GM12801 (cell line): Measurements from ENCODE around the gene STEAP1.

ENCODE experiments used
- CTCF ChIP-seq: IDR thresholded peaks from one replicate; pipeline ENCODE4 v1.5.1; 2011; ENCODE audit warnings: control low read depth; ENCODE audit not compliant: insufficient read length; ENCODE audit errors: extremely low read depth

The STEAP1 gene

GRCh38 chr7:90178679-90179278 is 24.5 kb downstream of the STEAP1 start:
- no peak for TF ChIP-seq CTCF

GRCh38 chr7:90180011-90180585 is 25.8 kb downstream of the STEAP1 start:
- TF ChIP-seq CTCF: no peak

- TF ChIP-seq CTCF: no peak
These were observed 26.4 kb downstream of the STEAP1 start for GRCh38 chr7:90180649-90181048.

GRCh38 chr7:90181485-90181884 is 27.2 kb downstream of the STEAP1 start:
- TF ChIP-seq CTCF: no peak

DNA sequence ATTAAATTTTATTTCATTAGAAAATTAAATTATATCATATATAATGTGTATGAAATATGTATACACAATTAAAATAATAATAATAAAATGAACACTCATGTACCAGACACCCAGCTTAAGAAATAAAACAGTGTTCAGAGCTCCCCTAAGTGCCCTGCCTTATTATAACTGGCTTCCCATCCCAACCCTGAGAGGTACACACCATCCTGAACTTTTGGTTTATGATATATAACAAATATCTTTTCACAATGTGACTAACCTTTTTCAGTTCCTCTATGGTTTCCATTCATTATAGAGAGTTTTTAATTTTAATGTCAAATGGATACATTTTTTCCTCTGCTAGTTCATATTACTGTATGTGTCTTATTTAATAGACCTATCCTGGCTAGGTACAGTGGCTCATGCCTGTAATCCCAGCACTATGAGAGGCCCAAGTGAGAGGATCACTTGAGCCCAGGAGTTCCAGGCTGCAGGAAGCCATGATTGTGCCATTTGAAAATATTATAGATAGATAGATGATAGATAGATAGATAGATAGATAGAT is 33.3 kb downstream of the STEAP1 start:
- no peak for TF ChIP-seq CTCF

DNA sequence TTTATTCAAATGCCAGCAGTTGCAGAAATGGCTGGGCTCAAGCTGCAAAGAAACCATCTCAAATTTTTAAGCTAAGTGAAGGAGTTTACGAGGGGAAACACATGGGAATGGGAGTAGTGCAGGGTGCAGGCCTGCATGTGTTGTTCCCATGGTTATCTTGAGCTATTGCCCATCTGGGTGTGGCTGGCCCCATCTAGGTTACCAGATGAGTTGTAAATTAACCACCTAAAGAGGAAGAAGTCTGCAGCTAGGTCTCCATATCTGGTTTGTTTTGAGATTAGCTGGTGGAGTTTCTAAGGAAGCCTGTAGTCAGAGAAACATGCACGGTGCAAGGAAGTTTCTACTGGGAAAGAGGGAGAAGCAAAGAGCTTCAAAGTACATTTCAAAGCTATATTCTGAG is 34.0 kb downstream of the STEAP1 start:
- TF ChIP-seq CTCF: no peak

GRCh38 chr7:90190995-90191394 is 36.7 kb downstream of the STEAP1 start:
- TF ChIP-seq CTCF: no peak
